Progenitor cell of endocrine pancreas (in vitro differentiated cells): ENCODE data around the gene SLC10A7. TPM values are rescaled to one million over a fixed set of nuclear protein-coding genes. Genes with fewer than 3 reads are reported as not detected.

Experiments
- DNase-seq: peaks from one replicate; pipeline ENCODE4 v3.0.0; 2021; ENCODE audit warnings: low spot score; ENCODE audit not compliant: unreplicated experiment
- H3K27ac Mint-ChIP-seq: 2 replicates; pipeline ENCODE4 v1.8.0; 2021; ENCODE audit warnings: mild to moderate bottlenecking, moderate library complexity, mixed read lengths
- H3K27me3 Mint-ChIP-seq: 2 replicates; pipeline ENCODE4 v1.8.0; 2021; ENCODE audit warnings: mixed read lengths
- H3K36me3 Mint-ChIP-seq: 2 replicates; pipeline ENCODE4 v1.8.0; 2022; ENCODE audit warnings: mixed read lengths; ENCODE audit not compliant: insufficient read depth
- H3K4me1 Mint-ChIP-seq: 2 replicates; pipeline ENCODE4 v1.8.0; 2021; ENCODE audit warnings: low read depth, mixed read lengths
- H3K4me3 Mint-ChIP-seq: 2 replicates; pipeline ENCODE4 v1.8.0; 2021; ENCODE audit warnings: low read depth, mild to moderate bottlenecking, moderate library complexity, mixed read lengths
- H3K9me3 Mint-ChIP-seq: 2 replicates; pipeline ENCODE4 v1.8.0; 2021; ENCODE audit warnings: low read depth, mixed read lengths
- CTCF ChIP-seq: fragments of 200-600 bp; sonication (generic); IDR thresholded peaks from one replicate; pipeline ENCODE4 v1.5.0; 2021; ENCODE audit warnings: antibody characterized with exemption, mild to moderate bottlenecking; ENCODE audit not compliant: unreplicated experiment
- total RNA-seq: library from RNA; stranded (reverse); gene quantifications from 2 replicates; pipeline ENCODE4 v1.2.1, GENCODE V29; 2021

Gene SLC10A7
- total RNA-seq, 1 donor from 2014 or later, result 14.1 TPM

- Mint-ChIP-seq H3K4me3 (no peak overlapping the region), H3K27ac (no peak overlapping the region), H3K4me1 (no peaks in the 10 kb centered on the region), H3K27me3 (no peaks in the 10 kb centered on the region), H3K9me3 (no peaks in the 10 kb centered on the region), H3K36me3 (no peaks in the 10 kb centered on the region)
- TF ChIP-seq CTCF, result no peak
- DNase-seq, result no peak
Observed at GRCh38 chr4:146274774-146275173, 247.0 kb downstream of the SLC10A7 start.

GRCh38 chr4:146273204-146273901, 248.4 kb downstream of the SLC10A7 start:
- no peak overlapping the region for H3K27ac Mint-ChIP-seq
- no peaks in the 10 kb centered on the region for H3K27me3 Mint-ChIP-seq
- no peaks in the 10 kb centered on the region for H3K4me1 Mint-ChIP-seq
- H3K4me3 Mint-ChIP-seq, result no peak overlapping the region
- TF ChIP-seq CTCF, result no peak
- no peak for DNase-seq
- no peaks in the 10 kb centered on the region for H3K9me3 Mint-ChIP-seq
- no peaks in the 10 kb centered on the region for H3K36me3 Mint-ChIP-seq

DNA sequence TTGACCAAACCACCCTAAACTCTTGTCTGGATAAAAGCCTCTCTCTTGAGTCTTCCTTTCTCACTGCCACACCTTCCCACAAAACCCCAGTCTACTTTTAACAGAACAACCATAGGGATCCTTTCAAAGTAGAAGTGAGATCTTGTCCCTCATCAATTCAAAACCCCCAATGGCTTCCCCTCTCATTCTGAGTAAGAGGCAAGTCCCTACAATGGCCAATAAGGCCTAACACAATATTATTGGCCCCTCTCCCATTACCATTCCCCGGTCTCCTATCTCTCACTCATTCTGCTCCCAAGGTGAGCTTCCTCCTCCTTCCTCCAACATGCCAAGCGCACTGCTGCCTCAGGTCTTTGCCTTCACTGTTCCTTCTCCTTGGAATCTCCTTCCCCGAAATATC, 250.3 kb downstream of the SLC10A7 start:
- no peak for DNase-seq
- no peaks in the 10 kb centered on the region for H3K4me1 Mint-ChIP-seq
- no peaks in the 10 kb centered on the region for H3K27me3 Mint-ChIP-seq
- no peak overlapping the region for H3K27ac Mint-ChIP-seq
- H3K4me3 Mint-ChIP-seq, result no peak overlapping the region
- TF ChIP-seq CTCF, result no peak
- H3K9me3 Mint-ChIP-seq, result no peaks in the 10 kb centered on the region
- no peaks in the 10 kb centered on the region for H3K36me3 Mint-ChIP-seq

DNA sequence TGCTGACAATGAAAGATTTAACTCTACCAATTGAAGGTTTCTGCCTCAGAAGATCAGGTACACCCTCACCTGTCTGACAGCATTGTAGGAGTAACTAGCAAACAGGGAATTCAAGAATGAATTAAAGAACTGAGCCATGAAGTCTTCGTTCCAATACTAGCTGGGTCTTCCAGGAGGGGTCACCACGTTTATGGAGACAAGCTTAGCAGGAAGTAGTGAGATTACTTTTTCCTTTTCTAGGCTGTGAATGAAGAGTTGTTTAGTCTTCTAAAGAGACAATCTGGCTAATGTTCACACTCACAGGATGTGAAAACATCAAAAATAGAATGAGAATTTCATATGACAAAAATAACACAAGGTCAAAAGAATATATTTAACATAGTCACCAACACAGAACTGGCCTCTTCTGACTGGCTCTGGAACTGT, 252.5 kb downstream of the SLC10A7 start:
- TF ChIP-seq CTCF, result no peak

DNA sequence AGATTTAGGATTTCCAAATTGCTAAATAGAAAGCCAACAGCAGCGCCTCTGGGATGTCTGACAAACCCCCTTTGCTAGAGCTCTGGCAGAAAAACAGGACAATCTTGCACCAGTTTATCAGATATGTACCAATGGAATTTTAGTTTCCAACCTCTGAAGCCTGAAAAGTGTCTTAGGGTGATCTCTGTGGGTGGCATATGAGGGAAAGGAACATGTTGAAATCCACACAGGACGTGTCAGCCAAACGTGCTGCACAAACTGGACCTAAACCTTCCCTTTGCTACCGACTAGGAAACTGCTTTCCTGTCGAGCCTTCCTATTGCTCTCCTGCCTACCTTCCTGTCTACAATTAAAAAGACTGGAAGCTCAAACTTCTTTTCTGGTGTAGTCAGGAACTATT, 253.9 kb downstream of the SLC10A7 start:
- Mint-ChIP-seq H3K27ac (no peak overlapping the region), H3K9me3 (no peaks in the 10 kb centered on the region), H3K4me1 (no peaks in the 10 kb centered on the region), H3K4me3 (no peak overlapping the region), H3K36me3 (peaks cover 1% of the 10 kb centered on the region), H3K27me3 (no peaks in the 10 kb centered on the region)
- no peak for TF ChIP-seq CTCF
- DNase-seq, result no peak

More for the DNA sequence above, 252.5 kb downstream of the SLC10A7 start:
- no peak for DNase-seq
- Mint-ChIP-seq H3K4me3 (no peak overlapping the region), H3K4me1 (no peaks in the 10 kb centered on the region), H3K36me3 (no peaks in the 10 kb centered on the region), H3K27me3 (no peaks in the 10 kb centered on the region), H3K9me3 (no peaks in the 10 kb centered on the region), H3K27ac (no peak overlapping the region)
